HepG2 (cell line): ENCODE results near the gene UXS1. TPM values are rescaled to one million over a fixed set of nuclear protein-coding genes. Genes with fewer than 3 reads are reported as not detected.

ENCODE experiments used
- ATAD3A ChIP-seq: sonication (generic); formaldehyde crosslinking; IDR thresholded peaks from 2 replicates; pipeline ENCODE4 v1.4.0; 2020; ENCODE audit warnings: missing genetic modification reagents
- DZIP1 ChIP-seq: sonication (generic); formaldehyde crosslinking; IDR thresholded peaks from 2 replicates; pipeline ENCODE4 v1.5.0; 2020; ENCODE audit warnings: mild to moderate bottlenecking, missing genetic modification reagents
- HMG20B ChIP-seq: conservative IDR thresholded peaks from 2 replicates; pipeline ENCODE4 v1.6.1; 2016; ENCODE audit warnings: missing genetic modification reagents, missing compliant biosample characterization
- MXD1 ChIP-seq: sonication (generic); formaldehyde crosslinking; IDR thresholded peaks from 2 replicates; pipeline ENCODE4 v1.4.0; 2020; ENCODE audit warnings: mild to moderate bottlenecking, missing genetic modification reagents
- MZF1 ChIP-seq: sonication (generic); formaldehyde crosslinking; IDR thresholded peaks from 2 replicates; pipeline ENCODE4 v1.8.1; 2023; ENCODE audit warnings: mild to moderate bottlenecking, missing genetic modification reagents, borderline replicate concordance
- NCOA2 ChIP-seq: sonication (generic); formaldehyde crosslinking; IDR thresholded peaks from 2 replicates; pipeline ENCODE4 v1.8.0; 2022; ENCODE audit warnings: inconsistent platforms
- PRMT3 ChIP-seq: sonication (generic); formaldehyde crosslinking; IDR thresholded peaks from 2 replicates; pipeline ENCODE4 v1.8.1; 2022; ENCODE audit warnings: low read depth, mild to moderate bottlenecking, moderate library complexity, missing genetic modification reagents, borderline replicate concordance
- RXRA ChIP-seq: sonication (generic); formaldehyde crosslinking; IDR thresholded peaks from 2 replicates; pipeline ENCODE4 v1.5.1; 2020; ENCODE audit warnings: missing genetic modification reagents
- SRY ChIP-seq: sonication (generic); formaldehyde crosslinking; IDR thresholded peaks from 2 replicates; pipeline ENCODE4 v1.8.0; 2022; ENCODE audit warnings: mild to moderate bottlenecking, missing genetic modification reagents
- THAP7 ChIP-seq: sonication (generic); formaldehyde crosslinking; IDR thresholded peaks from 2 replicates; pipeline ENCODE4 v1.8.1; 2023; ENCODE audit warnings: mild to moderate bottlenecking, missing genetic modification reagents
- ZFP36L2 ChIP-seq: sonication (generic); formaldehyde crosslinking; IDR thresholded peaks from 2 replicates; pipeline ENCODE4 v1.4.0; 2020; ENCODE audit warnings: missing genetic modification reagents
- ZNF326 ChIP-seq: sonication (generic); formaldehyde crosslinking; IDR thresholded peaks from 2 replicates; pipeline ENCODE4 v1.4.0; 2020; ENCODE audit warnings: missing genetic modification reagents, borderline replicate concordance
- ZNF382 ChIP-seq: sonication (generic); formaldehyde crosslinking; IDR thresholded peaks from 2 replicates; pipeline ENCODE4 v1.5.0; 2020; ENCODE audit warnings: missing genetic modification reagents, mild to moderate bottlenecking, borderline replicate concordance
- ZNF557 ChIP-seq: sonication (generic); formaldehyde crosslinking; IDR thresholded peaks from 2 replicates; pipeline ENCODE4 v1.4.0; 2020; ENCODE audit warnings: missing genetic modification reagents
- ZNF713 ChIP-seq: sonication (generic); formaldehyde crosslinking; IDR thresholded peaks from 2 replicates; pipeline ENCODE4 v1.4.0; 2020; ENCODE audit warnings: mild to moderate bottlenecking, missing genetic modification reagents
- ZNF781 ChIP-seq: sonication (generic); formaldehyde crosslinking; IDR thresholded peaks from 2 replicates; pipeline ENCODE4 v1.5.1; 2020; ENCODE audit warnings: borderline replicate concordance, mild to moderate bottlenecking, missing genetic modification reagents; ENCODE audit errors: not compliant biosample characterization
- polyA plus RNA-seq, 8 experiments: library from polyadenylated mRNA; depleted of rRNA in 3 of 8; stranded (reverse) in 7 of 8; unstranded in 1 of 8; fragments of >200 nt; fragmentation: Illumina TruSeq in 4 of 8; extraction: Trizol in 4 of 8; gene quantifications; 2 replicates each; pipeline versions ENCODE4 v1.2.1 to v1.2.3, GENCODE V29; 2011 to 2016; ENCODE audit warnings: low read depth in 4 of 8, missing spikeins in 1 of 8, mixed read lengths in 1 of 8; ENCODE audit not compliant: insufficient read depth in 1 of 8
- total RNA-seq, 5 experiments: library from RNA; depleted of rRNA; stranded (reverse); fragments of >200 nt; fragmentation: Illumina TruSeq; extraction: Trizol; gene quantifications; 2 replicates each; pipeline ENCODE4 v1.2.3, GENCODE V29; 2016; ENCODE audit warnings: low read depth in 1 of 5
- TF ChIP-seq, protein P1 (sequence below): sonication (generic); formaldehyde crosslinking; IDR thresholded peaks from 2 replicates; pipeline ENCODE4 v1.4.0; 2020; ENCODE audit warnings: missing genetic modification reagents
- TF ChIP-seq, protein P2 (sequence below): sonication (generic); formaldehyde crosslinking; IDR thresholded peaks from 2 replicates; pipeline ENCODE4 v1.8.0; 2022; ENCODE audit warnings: missing genetic modification reagents, mild to moderate bottlenecking, borderline replicate concordance
- TF ChIP-seq, protein P3 (sequence below): sonication (generic); formaldehyde crosslinking; IDR thresholded peaks from 2 replicates; pipeline ENCODE4 v1.8.0; 2022; ENCODE audit warnings: missing genetic modification reagents, low read depth, mild to moderate bottlenecking, borderline replicate concordance

The UXS1 gene
- total and polyA plus RNA-seq, 2 of the 13 experiments (the other 11 are each of a cell fraction or from before 2014, with no cell fraction given) = 53.3 to 110 TPM

GRCh38 chr2:106193977-106194778, at the start of gene UXS1 (continued):
- TF ChIP-seq ZNF382 = no peak
- TF ChIP-seq SRY (CRISPR knock-in tag) = no peak
- no peak for TF ChIP-seq NCOA2
- TF ChIP-seq ZNF557 (CRISPR knock-in tag) = no peak
- no peak for TF ChIP-seq ZFP36L2 (CRISPR knock-in tag)
- TF ChIP-seq HMG20B (CRISPR knock-in tag) = no peak
- no peak for TF ChIP-seq PRMT3
- TF ChIP-seq MXD1 = peak; percentile 40; the same call in 1 of the 2 replicates
- no peak; the same call in 1 of the 2 replicates for TF ChIP-seq DZIP1 (CRISPR knock-in tag)
- no peak for TF ChIP-seq ZNF713
- TF ChIP-seq RXRA (CRISPR knock-in tag) = peak; percentile 59
- TF ChIP-seq, protein P1, sequence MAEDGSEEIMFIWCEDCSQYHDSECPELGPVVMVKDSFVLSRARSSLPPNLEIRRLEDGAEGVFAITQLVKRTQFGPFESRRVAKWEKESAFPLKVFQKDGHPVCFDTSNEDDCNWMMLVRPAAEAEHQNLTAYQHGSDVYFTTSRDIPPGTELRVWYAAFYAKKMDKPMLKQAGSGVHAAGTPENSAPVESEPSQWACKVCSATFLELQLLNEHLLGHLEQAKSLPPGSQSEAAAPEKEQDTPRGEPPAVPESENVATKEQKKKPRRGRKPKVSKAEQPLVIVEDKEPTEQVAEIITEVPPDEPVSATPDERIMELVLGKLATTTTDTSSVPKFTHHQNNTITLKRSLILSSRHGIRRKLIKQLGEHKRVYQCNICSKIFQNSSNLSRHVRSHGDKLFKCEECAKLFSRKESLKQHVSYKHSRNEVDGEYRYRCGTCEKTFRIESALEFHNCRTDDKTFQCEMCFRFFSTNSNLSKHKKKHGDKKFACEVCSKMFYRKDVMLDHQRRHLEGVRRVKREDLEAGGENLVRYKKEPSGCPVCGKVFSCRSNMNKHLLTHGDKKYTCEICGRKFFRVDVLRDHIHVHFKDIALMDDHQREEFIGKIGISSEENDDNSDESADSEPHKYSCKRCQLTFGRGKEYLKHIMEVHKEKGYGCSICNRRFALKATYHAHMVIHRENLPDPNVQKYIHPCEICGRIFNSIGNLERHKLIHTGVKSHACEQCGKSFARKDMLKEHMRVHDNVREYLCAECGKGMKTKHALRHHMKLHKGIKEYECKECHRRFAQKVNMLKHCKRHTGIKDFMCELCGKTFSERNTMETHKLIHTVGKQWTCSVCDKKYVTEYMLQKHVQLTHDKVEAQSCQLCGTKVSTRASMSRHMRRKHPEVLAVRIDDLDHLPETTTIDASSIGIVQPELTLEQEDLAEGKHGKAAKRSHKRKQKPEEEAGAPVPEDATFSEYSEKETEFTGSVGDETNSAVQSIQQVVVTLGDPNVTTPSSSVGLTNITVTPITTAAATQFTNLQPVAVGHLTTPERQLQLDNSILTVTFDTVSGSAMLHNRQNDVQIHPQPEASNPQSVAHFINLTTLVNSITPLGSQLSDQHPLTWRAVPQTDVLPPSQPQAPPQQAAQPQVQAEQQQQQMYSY (CRISPR knock-in tag) = 0 out of 2 replicates have a peak, but pooled peaks have one; percentile 21
- no peak for TF ChIP-seq ATAD3A (CRISPR knock-in tag)
- TF ChIP-seq, protein P2, sequence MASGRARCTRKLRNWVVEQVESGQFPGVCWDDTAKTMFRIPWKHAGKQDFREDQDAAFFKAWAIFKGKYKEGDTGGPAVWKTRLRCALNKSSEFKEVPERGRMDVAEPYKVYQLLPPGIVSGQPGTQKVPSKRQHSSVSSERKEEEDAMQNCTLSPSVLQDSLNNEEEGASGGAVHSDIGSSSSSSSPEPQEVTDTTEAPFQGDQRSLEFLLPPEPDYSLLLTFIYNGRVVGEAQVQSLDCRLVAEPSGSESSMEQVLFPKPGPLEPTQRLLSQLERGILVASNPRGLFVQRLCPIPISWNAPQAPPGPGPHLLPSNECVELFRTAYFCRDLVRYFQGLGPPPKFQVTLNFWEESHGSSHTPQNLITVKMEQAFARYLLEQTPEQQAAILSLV (CRISPR knock-in tag) = peak; percentile 20; the same call in 1 of the 2 replicates
- TF ChIP-seq, protein P3, sequence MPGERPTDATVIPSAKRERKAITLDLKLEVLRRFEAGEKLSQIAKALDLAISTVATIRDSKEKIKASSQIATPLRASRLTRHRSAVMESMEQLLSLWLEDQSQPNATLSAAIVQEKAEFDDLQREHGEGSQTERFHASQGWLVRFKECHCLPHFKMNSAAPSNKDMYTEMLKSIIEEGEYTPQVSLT (CRISPR knock-in tag) = 0 out of 2 replicates have a peak, but pooled peaks have one; percentile 48
- 0 out of 2 replicates have a peak, but pooled peaks have one; percentile 47 for TF ChIP-seq MZF1 (CRISPR knock-in tag)
- TF ChIP-seq ZNF781 (CRISPR knock-in tag) = peak; percentile 26
- no peak for TF ChIP-seq ZNF326 (CRISPR knock-in tag)
- peak; percentile 80; the same call in 1 of the 2 replicates for TF ChIP-seq THAP7 (CRISPR knock-in tag)
